ENCODE measurements around the gene EFR3B.
"Not testable (repeated sequence)": the region's sequence is repeated elsewhere in the genome, so short reads cannot be mapped to it uniquely, and the experiment has no call there.

Gene EFR3B

DNA sequence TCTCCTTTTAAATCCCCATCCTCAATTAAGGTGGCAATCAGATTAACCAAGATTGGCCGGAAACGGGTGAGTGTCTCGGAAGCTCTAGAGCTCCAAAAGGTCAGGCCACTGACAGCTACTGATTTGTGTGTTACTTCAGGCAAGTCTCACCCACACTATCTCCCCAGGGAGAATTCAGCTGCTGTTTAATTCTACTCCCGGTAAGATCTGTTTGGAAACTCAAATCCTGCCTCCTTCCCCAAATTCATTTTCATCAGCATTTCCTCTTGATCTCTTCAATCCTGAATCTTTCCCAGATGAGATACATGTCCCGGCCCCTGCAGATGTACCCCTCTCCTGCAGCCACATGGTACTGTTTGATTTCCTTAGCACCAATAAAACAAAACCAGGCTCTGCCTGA lies 34.9 kb downstream of the EFR3B start:
- DNase-seq = no peak

DNA sequence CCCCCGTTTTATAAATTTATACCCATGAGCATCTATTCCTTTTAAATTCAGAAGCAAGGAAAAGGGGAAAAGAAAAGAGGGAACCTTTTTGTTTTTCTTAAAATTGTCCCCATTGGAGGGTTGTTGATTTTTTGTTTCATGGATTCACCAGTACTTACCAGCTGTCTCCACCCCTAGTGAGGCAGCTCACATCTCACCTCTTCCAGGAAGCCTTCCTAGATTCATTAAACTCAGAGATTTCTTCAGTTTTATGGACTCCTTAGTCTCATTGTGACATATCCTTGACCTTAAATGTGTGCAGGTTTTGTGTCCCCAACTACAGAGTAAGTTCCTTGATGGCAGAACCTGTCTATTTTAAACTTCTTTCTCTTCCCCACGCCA lies 35.9 kb downstream of the EFR3B start:
- DNase-seq = no peak

DNA sequence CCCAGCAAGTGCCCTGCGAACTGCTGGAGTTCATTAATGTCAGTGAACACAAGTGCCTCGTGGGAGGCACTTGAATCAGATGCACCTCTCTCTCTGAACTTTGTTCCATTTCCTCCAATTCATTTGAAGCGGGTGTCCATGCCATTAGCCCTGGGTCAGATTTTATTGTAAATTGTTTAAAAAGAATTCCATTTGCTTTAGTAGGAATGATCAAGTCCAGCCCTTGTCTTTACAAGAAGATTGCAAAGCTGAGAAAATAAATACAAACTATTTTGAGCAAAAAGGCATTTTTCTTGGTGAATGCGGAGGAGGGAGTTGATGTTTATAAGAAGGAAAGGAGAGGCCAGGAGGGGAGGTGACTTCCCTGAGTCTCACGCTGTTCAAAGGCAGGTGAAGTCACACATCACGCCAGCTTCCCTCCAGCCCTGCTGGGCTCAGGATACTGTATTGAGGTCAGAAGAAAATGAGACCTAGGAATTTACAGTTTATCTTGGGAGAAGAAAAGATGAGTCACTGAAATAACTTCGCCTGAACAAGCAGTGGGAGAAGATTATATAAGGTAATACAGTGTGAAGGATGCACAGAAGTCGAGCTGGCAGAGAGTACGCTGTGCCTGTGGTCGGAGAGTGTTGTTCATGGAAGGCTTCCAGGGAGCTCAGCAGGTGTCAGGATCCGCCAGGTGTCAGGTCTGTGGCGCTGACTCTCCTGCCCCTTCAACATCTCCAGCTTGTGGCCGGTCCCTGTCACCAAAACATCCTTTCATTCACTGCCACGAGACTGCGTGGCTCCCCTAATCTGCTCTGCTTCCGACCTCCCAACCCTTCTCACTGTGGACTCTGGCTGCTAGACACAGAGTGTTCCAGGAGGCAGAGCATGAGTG lies 36.5 kb downstream of the EFR3B start:
- DNase-seq = no peak

DNA sequence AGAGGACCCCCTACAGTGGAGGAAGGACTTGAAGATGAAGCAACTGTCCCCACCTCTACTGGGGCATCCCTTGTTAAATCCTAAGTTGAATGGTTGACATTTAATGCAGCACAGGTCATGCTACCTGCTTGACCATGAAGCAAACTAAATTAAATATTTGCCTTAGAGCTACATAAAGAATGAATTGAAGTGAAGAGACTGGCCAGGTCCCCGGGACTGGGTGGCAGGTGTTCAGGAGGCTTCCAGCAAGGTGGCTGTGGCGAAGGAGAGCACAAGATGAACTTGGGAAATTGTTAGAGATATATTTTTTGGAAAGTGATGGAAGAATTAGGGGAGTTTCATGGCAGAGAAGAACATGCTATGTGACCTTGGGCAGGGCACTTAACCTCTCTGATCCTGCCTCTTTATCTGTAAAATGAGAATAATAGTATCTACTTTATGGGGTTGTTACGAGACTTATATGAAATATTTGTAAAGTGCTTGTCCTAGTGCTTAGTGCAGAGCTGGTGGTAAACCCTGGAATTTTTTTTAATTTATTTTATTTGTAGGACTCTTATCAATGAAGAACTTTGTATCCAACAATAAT lies 37.3 kb downstream of the EFR3B start:
- no peak for DNase-seq

DNA sequence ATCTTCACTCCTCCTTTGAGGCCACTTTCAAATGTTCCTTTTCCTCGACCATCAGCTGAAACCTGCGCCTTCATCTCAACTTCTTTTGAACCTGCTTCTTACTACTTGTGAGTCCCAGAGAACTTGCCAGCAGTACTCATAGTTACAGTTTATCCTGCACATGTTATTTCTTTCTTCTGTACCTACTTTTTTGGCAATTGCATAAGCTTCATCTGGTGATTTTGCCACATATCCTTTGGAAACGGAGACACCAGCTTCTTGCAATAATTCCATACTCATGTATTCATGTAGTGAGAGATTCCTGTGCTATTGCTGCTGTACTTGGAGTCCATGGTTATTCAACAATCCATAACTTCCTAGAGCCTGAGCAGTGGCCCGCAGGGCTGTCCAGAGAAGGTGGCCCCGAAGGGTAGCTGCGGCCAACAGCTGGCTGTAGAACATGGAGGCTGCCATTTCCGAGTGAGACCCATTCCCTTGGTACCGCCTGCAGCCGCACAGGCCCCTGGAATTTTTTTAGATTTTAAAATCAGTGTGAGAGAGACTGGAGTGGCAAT lies 39.4 kb downstream of the EFR3B start:
- DNase-seq = no peak

DNA sequence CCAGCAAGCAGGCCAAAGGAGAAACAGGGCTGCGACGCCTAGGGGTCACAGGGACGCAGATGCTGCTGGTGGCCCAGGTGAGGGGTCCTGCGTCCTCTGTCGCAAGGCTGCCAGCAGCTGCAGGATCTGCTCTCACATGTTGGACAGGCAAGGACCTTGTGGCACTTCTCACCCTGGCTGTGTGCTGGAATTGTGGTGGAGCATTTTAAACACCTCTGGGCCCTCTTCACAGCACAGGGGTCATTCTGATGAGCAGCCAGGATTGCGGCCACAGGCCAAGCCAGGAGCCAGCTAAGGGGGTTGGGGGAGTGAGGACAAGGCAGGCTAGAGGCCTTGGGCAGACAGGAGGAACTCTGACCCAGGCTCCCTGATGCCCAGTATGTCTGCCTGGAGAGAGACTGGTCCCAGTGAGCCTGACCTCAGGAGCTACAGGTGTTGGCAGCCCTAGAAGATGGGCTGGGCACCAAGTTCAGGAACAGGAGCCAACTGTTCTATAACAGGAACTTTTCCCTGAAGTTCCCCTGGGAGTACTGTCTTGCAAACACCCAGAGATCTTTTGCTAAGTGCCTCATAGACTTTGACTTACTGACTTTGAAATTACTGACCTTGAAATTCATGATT lies 40.2 kb downstream of the EFR3B start:
- no peak for DNase-seq

DNA sequence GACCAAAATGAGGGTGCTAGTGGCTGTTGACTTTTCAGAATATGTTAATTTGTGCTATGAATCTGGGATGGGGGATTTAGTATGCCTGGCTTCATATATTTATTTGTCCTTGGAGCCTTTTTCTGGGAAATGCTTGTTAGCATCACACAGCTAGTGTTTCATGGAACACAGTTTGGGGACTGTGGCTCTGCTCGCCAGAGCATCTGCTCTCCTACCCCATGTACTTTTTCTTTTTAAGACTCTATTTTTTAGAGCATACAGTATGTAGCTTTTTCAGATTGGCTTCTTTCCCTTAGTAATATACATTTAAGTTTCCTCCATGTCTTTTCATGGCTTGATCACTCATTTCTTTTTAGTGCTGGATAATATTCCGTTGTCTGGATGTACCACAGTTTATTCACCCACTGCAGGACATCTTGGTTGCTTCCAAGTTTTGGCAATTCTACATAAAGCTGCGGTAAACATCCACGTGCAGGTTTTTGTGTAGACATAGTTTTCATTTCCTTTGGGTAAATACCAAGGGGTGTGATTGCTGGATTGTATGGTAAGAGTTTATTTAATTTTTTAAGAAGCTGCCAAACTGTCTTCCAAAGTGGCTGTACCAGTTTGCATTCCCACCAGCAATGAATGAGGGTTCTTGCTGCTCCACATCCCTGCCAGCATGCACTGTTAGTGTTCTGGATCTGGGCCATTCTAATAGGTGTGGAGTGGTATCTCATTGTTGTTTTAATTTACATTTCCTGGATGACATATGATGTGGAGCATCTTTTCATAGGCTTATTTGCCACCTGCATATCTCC lies 44.1 kb downstream of the EFR3B start:
- no peak for DNase-seq

DNA sequence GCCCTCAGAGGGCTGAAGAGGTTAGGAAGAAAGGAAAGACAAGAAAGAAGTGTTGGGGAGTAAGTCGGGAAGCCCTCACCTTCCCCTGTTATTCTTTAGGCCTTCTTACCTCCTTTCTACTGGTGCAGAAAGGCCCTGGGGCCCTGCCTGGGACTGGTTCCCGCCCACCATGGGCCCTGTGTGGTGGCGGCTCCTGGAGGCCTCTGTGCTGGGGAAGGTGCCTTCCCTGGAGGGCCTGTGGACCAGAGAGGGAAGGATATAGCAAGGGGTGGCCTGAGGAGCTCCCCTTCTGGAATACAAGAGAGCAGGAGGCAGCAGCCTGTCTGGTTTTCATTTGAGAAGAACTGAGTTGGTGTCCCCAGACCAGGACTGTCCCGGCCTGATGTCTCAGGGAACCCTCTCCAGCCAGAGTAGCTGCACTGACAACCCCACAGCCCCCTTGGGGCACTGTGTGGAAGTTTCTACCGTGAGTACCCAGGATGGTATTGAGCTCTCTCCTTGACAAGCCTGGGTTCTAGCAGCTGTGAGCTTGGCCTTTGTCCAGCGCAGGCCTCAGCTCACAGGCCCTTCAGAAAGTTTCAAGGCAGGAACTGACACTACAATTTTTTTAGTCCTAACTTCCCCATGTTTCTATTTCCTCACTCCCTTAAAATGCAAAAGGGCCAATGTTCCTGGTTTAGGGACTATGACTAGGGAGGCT lies 47.1 kb downstream of the EFR3B start:
- DNase-seq = no peak

DNA sequence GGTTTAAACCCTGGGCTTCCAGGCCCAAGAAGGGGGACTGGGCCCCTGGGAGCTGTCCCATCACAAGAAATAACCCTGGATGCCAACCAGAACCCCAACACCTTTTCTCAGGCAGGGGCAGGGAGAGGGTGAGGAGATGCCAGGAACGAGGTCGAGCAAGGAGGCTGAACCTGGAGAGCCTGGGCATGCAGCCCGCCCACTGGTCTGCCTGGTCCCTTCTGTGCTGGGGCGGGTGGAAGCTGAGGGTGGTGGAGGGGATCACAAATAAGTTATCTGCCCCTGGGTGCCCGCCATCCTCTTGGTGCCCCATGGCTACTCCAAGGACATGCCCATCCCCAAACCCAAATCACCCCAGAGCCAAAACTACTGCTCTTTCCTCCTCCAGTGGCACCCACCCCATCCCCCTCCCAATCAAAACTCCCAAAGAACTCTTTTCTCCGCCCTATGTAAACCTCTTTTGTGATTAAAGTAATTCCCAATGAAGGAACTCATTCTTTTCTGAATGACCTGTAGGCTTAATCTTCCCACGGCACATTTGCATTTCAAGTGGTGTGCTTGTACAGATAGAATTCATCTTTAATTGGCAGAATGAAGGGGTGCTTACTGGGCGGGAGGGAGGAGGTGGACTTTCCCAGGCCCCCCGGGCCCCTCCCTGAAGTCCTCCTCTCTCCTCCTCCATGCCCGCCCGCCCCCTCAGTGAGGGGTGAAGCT lies 47.9 kb downstream of the EFR3B start:
- no peak for DNase-seq

DNA sequence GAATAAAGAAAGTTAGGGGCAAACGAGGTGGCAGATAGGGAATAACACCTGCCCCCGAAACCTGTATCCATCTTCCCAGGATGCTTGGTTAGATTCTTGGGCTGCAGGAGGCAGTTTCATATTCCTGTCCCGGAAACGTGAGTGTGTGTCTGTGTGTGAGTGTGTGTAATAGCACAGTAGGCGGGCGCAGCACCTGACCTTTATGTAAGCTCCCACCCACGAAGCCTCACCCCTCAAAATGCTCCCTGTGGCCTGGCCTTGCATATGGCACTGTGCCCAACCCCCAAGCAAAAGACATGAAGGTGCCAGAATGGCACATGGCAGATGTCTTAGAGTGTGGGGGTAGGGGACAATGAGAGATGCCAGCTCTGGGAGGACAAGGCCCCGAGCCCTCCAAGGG lies 48.9 kb downstream of the EFR3B start:
- DNase-seq = no peak

DNA sequence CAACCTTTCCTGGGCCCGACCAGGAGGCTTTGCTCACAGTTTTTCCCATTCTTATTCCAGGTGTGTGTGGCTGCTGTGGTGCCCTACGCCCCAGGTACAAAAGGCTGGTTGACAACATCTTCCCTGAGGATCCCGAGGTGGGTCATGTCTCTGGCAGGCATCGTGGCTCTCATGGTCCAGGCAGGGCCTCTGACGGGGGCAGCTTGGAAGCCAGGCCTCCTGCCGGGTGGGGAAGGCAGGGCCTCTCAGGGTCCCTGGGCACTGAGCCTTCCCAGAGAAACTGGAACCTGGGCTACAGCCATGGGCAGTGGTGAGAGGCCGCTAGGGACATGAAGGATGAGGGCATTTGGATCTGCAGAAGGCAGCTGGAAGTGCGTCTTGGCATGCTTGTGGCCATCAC lies 49.4 kb downstream of the EFR3B start:
- no peak for DNase-seq

DNA sequence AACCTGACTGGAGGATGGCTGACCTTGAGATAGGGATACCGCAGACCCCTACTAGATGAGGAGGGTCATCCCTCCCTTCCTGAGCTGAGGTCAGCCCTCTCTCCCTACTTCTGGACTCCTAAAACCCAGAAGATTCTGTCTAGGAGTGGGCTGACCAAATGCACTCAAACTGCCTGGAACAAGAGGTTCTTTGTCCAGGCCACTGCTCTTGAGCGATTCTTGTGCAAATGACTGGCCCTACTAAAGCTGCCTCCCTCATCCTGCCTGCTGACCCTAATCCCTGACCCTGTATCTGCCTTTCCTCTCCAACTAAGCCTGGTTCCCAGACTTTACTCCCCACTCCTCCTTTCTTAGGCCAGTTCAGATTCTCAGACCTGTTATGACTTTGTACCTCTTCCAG lies 56.2 kb downstream of the EFR3B start:
- no peak for DNase-seq

DNA sequence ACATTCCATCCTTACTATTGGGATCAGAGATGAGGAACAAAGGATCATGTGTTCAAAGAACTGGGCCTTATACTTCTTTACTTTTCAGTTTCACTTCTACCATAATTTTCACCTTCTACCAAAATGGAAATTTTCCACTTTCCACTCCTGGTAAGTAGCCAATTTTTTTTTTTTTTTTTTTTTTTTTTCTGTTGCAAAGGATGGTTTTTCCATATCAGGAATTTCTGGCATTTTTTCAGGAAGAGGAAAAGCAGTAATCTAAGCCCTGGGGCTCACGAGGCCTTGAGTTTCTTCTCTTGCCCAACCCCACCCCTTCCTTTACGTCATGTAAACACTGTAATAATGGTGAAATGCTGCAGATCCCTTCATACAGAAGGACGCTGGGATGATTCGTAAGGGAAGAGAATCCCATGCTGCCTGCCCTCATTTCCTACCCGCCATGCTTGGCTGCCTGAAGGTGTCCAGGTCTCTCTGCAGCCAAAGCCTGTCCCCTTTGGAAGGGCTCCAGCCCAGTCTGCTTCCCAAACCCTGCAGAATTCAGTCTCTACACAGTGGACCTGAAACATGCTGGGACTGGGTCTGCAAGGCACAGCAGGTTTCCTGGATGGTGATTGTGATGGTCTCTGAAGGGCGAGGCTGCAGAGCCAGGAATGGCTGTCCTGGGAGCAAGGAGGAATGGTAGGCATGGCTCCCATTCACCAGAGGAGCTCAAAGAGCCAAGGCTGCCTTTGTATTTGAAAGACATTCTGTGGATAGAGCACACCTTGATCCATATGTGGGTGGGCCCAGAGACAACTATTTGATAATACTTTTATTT lies 57.0 kb downstream of the EFR3B start:
- no peak for DNase-seq

DNA sequence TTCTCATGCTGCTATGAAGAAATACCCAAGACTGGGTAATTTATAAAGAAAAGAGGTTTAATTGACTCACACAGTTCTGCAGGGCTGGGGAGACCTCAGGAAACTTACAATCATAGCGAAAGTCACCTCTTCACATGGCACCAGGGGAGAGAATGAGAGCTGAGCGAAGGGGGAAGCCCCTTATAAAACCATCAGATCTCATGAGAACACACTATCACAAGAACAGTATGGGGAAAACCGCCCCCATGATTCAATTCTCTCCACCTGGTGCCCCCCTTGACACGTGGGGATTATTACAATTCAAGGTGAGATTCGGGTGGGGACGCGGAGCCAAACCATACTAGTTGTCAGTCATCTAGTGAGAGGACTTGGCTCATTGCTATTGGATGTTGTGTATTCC lies 60.5 kb downstream of the EFR3B start:
- DNase-seq = not testable (repeated sequence)

DNA sequence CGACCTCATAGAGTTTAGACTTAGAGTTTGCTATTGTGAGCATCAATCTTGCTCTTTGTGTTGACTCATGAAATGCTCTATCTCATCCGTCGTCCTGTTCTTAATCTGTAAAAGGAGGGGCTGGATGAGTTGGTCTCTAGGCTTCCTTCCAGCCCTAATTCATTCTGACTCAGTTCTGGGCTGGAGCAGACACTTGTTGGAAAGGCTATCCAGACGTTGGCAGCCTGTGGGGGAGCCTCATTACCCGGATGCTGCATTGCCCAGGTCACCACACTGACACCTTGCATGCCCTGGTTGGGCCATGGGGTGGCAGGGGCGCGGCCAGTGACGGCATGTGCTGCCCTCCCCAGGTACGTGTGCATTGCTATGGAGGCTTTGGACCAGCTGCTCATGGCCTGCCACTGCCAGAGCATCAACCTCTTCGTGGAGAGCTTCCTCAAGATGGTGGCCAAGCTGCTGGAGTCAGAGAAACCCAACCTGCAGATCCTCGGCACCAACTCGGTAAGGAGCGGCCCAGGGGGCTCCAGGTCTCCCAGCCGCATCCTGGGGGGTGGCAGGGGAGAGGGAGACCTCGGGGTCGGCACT lies 61.5 kb downstream of the EFR3B start:
- DNase-seq = no peak

DNA sequence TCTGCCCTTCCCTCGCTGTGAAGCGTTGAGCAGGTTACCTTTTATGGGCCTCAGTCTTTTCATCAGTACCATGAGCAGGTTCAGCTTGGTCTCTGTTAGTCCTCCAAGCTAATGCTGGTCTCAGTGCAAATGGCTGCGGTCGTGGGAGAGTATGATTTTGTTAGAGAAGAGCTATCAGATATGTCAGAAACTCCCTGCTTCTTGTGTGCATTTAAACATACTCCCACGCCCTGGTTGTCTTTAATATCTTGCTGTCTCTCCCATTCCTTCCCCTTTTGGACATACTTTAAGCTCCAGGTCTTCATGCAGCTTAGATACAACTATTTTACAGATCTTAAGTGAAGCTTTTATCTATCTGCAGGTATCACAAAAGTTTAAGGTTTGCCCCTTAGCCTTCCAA lies 62.9 kb downstream of the EFR3B start:
- DNase-seq = no peak

DNA sequence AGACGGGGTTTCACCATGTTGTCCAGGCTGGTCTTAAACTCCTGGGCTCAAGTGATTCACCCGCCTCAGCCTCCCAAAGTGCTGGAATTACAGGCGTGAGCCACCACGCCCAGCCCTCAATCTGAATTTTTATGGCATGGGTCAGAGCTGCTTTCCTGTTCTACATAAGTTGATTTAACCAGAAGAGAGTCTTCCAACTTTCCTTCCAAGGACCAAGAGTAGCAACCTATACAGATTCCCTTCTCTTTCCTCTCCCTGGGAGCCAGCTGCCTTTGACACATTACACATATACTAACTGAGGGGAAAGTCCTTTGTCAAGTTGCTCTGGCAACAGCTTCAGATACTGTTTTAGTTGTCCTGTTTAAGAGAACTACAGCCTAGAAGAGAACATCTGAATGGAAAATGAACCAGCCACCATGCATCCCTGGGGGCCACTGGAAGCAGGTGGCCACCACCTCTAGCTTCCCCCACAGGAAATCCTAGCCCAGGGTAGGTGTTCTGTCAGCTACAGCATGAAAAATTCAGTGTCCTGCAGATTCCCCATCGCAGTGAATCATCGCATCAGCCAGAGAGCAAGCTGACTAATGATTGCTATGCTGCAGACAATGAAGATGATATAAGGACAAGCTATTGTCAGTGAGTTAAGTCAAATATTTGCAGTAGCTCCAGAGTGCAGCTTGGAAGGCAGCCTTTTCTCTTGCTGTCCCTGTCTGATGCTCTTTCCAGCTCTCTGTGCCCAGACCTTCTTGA lies 63.6 kb downstream of the EFR3B start:
- DNase-seq = no peak

DNA sequence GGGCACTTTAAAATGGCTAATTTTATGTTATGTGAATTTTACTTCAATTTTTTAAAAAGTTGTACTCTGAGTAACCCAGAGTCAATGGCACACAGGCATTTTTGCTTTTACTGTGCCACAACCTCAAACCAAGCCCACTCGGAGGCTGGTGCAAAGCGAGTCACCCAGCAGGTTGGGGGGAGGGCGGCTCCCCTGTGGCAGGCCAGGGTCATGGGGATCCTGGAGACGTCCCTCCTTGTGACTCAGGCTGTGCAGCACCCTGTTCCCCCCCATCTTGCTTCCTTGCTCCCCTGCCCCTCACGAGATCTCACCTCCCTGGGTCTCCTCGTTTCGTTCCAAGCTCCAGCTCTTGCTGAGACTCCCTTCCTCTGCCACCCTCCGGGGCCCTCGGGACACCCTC lies 67.9 kb downstream of the EFR3B start:
- DNase-seq = no peak

DNA sequence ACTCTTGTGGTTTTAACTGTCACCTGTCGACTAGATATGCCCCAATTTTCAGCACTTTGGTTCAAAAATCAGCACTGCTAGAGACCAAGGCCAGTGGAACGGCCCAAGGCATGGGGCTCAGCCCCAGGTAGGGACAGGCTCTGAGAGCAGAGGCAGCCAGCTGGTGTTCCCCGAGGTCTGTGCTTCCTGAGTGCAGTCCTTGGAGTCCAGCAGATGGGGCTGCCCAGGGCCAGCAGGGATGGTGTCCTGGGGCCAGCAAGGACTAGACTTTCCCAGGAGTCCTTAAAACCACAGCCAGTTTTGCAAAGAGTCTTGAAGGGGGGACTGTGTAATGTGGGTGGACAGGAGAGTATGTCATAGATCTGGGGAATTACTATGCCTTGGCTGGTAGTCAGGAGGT lies 70.2 kb downstream of the EFR3B start:
- DNase-seq = no peak

Measured in CD4-positive, alpha-beta T cell treated with Interleukin-15 for 1 hour (primary cell).